Heart left ventricle (tissue), 13 donors: Measurements from ENCODE around the gene PRR35.

Experiments
- CTCF ChIP-seq, 12 donors: fragments of 200-600 bp; sonication (generic) in 4 of 12; IDR thresholded peaks; one replicate each; pipeline versions ENCODE4 v1.5.0 to v1.8.0; 2018 to 2022; ENCODE audit warnings: antibody characterized with exemption in 12 of 12, mild to moderate bottlenecking in 5 of 12
- POLR2A ChIP-seq, 2 donors: fragments of 450-650 bp; IDR thresholded peaks; one replicate each; pipeline ENCODE4 v1.6.1; 2017; ENCODE audit warnings: antibody characterized with exemption in 2 of 2, mild to moderate bottlenecking in 2 of 2, moderate library complexity in 2 of 2
- donor health status: ischemic (EF 13 %, LVEDD 7.1; RV severe dilation, severe dysfunction).
- donor health status: DM: no; HTN: yes; CAD: no.
- donor health status: DM: no; HTN: no; CAD: no.
- donor health status: ischemic (EF 25% LVEDD 6.9; RV normal size, moderate dysfunction).
- donor health status: ischemic (EF 25% LVEDD 5.7; RV mildly dilated, moderate dysfunction).
- donor health status: ischemic (EF 35%, LVEDD 5.7; RV mildly dilated, moderate dysfunction).
- donor health status: nonischemic (EF 11% LVEDD 7.7; RV severe dilation, severe dysfunction).
- donor health status: DM: yes; HTN: yes; CAD: no.
- donor health status: PGD.
- donor health status: ischemic (EF 29% LVEDD 5.4; RV normal size, mild dysfunction).
- donor health status: nonischemic (EF 23%, LVEDD 6.1; RV moderate dilation, normal function).

GRCh38 chr16:520847-521246 lies 39.3 kb upstream of the PRR35 start:
- TF ChIP-seq CTCF (IDR thresholded peaks at IDR 0.05) (no peak), POLR2A (IDR thresholded peaks at IDR 0.05) (no peak)
